GM19463 (cell line): ENCODE data around the gene SYNPO.

Experiments used
- ATAC-seq: cut with Tn5 transposase; IDR thresholded peaks from one replicate; pipeline ENCODE4 v1.9.1; 2021; ENCODE audit warnings: mild to moderate bottlenecking, moderate library complexity; ENCODE audit not compliant: unreplicated experiment

Gene SYNPO

GRCh38 chr5:150639751-150640150, 709 bp upstream of the SYNPO start:
- no peak for ATAC-seq

- ATAC-seq = no peak
Measured at GRCh38 chr5:150641006-150641570, 628 bp downstream of the SYNPO start.

- ATAC-seq = no peak
Measured at GRCh38 chr5:150641824-150642566, 1.5 kb downstream of the SYNPO start.

GRCh38 chr5:150642567-150642927, 2.1 kb downstream of the SYNPO start:
- no peak for ATAC-seq

- no peak for ATAC-seq
Measured at GRCh38 chr5:150642991-150643710, 2.7 kb downstream of the SYNPO start.

GRCh38 chr5:150644058-150644457, 3.6 kb downstream of the SYNPO start:
- ATAC-seq = no peak

- ATAC-seq = no peak
Measured at GRCh38 chr5:150644514-150644913, 4.1 kb downstream of the SYNPO start.

GRCh38 chr5:150645070-150645700, 4.7 kb downstream of the SYNPO start:
- ATAC-seq = no peak

- no peak for ATAC-seq
Measured at GRCh38 chr5:150647275-150648251, 7.1 kb downstream of the SYNPO start.

- no peak for ATAC-seq
Measured at GRCh38 chr5:150648294-150649107, 8.0 kb downstream of the SYNPO start.

- no peak for ATAC-seq
Measured at GRCh38 chr5:150649108-150650020, 8.9 kb downstream of the SYNPO start.

- ATAC-seq = no peak
Measured at GRCh38 chr5:150650021-150651006, 9.9 kb downstream of the SYNPO start.

GRCh38 chr5:150651382-150651781, 10.9 kb downstream of the SYNPO start:
- no peak for ATAC-seq

GRCh38 chr5:150651924-150652671, 11.6 kb downstream of the SYNPO start:
- no peak for ATAC-seq

- no peak for ATAC-seq
Measured at GRCh38 chr5:150653145-150653761, 12.8 kb downstream of the SYNPO start.
